Hindlimb muscle (tissue), 1 donor: ENCODE data around the gene SYMPK. TPM values are rescaled to one million over a fixed set of nuclear protein-coding genes. Genes with fewer than 3 reads are reported as not detected.
"Not testable (repeated sequence)": the region's sequence is repeated elsewhere in the genome, so short reads cannot be mapped to it uniquely, and the experiment has no call there.

Source experiments
- DNase-seq: peaks from one replicate; pipeline ENCODE4 v3.0.0-alpha.2; 2013
- polyA plus RNA-seq: library from polyadenylated mRNA; unstranded; fragments of 120-200 nt; gene quantifications from one replicate; pipeline ENCODE4 v1.2.1, GENCODE V29; 2013; ENCODE audit not compliant: insufficient read length

Gene SYMPK
- polyA plus RNA-seq, 1 donor: 40.3 TPM

DNA sequence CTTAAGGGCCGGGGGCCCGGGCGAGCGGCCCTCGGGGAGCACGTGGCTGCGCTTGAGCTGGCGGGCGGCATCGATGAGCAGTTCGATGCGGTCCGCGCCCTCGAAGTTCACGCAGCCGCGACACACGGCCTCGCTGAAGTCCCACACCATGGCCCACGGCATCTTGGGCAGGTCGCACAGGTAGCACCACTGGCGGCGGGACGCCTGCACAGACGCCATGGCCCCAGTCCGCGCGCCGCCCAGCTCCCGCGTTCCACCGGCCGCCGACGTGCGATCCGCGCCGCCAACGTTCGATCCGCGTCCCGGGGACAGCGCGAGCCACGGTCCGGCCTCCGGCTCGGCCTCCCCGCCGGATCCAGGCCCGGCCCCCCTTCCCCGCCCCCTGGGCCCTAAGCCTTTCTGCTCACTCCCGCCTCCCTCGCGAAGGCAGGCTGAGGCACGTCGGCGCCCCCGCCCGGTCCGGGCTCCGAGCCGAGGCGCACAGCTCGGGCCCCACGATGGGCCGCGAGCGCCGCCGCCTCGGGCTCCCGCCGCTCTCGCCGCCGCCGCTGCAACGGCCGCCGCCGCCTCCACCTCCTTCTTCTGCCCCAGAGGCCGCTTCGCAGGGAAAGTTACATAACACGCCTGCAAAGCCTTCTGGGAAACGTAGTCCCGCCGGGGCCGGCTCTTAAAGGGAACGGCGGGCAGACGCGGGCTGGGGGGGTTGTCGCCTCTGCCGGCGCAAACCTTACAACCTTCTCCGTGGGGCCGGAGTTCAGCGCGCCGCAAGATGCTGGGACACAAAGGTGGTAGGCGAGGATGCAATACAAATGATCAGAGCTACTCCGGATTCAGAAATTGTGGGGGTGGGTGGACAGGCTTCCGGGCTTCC lies 22.8 kb upstream of the SYMPK start, which contains the start of gene IRF2BP1:
Gene IRF2BP1, minus strand, starts transcription at position 586 of the 871 bp plus-strand sequence. Its CDS starts 367 bp downstream, at position 219.
- DNase-seq: peak; percentile 93

DNA sequence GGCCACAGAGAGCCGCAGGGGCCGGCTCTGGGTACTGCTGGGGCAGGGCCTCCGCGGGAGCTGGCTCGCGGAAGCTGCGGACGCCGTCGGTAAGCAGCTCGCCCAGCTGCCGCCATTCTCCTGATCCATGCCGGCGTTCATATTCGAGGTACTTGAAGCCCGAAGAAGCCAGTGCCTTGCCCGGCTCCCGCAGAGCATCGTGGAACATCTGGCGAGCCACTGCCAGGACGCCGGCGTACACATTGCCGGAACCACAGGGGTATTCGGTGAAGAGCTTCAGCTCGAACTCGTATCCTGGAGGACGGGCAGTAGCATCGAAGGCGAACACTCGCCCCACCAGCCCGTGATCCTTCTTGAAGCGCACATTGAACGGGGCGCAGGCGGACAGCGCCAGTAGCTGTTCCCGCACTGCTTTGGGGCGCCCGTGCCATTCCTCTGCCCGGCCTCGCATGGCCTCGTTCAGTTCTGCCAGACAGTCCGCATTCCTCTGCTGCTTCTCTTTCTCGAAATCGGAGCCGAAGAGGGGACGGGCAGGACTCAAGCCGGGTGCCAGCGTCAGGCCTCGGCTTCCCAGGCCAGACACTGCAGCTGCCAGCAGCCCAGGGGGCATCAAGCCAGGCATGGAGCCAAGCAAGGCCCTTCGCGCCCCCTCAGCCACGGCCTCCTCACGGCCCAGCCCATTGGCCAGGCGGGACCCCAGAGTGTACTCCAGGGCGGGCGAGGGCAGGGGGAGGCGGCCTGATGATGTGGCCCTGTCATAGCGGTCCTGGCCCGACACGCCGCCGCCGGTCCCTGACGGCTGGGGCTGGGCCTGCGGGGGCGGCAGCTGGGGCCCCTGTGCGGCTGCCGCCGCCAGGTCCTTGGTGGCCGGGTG lies 22.0 kb upstream of the SYMPK start:
- no peak for DNase-seq

DNA sequence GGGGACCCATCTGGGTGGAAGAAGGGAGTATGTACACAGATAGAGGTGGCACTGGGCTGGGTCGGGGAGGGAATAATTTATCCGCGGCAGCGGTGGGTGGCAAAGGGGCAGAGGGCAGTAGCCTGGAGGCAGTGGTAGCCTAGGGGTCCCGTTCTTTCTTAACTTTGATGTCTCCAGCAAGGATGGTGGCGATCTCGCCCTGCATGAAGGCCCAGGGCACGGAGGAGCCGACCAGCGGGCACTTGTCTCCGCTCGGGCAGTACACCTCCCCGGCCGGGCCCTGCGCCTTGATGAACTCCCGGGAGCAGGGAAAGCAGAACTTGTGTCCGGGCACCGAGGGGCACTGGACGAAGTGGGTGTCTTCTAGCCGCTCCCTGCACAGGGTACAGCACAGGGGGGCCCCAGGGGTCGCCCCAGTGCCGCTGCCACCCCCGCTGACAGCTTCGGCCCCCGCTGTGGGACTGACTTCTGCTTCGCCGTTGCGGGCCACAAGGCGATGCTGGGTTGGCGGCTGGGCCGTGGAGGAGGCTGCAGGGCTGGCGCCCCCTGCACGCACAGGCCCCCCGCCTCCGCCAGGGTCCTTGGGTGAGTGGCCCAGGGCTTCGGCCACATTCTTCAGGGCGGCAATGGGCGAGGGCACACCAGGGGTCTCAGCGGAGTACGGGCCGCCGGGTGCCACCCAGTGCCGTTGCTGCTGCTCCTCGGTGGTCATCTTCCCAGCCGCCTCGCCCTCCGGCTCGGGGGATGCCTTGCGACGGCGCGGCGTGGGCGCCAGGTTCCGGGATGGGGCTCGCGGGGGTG lies 21.1 kb upstream of the SYMPK start:
- no peak for DNase-seq

DNA sequence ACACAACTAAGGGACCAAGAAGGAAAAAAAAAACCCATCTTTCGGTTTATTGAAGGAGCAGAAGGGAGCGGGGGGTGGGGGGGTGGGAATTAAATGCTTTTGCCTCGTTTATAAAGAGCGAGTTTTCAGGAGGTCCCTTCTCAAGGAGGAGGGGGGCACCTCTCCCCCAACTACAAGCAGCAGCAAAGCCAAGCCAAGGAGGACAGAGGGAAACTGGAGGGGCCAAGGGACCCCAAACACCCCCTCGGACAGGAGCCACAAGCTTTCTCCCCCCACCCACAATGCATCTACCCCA lies 20.6 kb upstream of the SYMPK start:
- DNase-seq: no peak

DNA sequence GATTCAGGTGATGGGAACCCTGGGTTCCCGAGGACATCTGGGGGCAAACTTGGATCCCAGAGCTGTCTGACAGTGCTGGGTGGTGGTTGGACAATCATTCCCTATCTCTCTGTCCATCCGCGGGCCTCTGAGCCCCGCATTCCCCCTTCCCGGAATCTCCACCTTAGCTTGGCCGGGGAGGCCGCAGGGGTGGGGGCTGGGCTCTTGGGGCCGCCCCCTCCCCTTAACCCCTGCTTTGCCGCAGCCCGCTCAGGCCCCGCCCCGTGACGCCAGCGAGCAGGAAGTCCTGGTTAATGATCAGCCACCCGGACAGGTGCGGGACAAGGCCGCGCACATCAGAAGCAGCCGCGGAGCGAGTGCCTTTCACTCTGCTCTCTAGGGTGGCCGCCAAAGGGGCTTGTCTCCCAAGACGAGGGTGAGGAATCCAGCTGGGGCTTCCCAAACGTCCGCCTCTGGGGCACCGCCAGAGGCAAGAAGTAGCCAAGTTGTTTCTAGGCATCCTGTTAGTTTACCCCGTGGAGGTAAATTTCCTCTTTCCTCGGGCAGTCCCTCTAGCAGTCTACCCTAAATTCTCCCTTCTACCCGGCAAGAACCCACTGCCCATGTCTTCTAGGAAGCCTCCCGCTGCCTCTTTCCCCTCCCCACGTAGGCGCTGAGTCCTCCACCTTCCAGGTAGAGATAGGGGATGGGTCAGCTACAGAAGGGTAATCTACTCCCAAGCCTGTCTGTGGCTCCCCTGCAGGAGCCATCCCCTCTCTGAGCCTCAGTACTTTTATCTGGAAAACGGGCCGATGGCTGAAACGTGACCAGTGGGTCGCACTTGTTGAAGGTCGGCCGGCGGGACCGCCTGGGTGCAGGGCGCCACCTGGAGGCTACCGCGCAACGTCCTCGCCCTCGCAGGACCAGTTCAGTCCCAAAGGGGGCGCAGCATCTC lies 20.0 kb upstream of the SYMPK start:
- DNase-seq: peak; percentile 86

DNA sequence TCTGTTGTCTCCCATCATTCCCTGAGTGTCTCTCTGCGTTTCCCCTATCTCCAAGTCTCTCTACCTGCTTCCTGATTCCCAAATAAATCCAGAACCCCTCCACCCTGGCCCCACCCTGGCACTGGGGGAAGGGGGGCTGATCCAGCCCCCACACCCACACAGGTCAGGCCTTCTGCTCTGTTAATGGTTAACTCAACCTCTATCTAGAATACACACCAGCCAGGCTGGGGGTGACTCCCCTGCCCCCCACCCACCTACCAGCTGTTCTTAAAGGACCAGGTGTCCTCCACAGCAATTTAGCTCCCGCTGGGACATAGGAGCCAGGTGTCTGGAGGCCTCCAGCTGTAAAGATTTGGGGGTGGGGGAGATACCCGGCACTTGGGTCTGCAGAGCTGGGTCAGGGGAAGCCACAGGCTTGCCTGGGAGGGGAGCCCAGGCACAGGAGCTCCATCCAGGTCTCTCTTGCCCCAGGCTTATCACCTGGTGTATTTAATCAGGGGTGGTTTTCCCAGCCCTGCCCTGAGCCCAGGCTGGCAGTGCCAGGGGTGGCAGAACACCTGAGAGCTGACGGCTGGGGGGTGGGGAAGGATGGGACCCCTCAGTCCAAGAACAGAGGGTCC lies 19.1 kb upstream of the SYMPK start:
- DNase-seq: no peak

DNA sequence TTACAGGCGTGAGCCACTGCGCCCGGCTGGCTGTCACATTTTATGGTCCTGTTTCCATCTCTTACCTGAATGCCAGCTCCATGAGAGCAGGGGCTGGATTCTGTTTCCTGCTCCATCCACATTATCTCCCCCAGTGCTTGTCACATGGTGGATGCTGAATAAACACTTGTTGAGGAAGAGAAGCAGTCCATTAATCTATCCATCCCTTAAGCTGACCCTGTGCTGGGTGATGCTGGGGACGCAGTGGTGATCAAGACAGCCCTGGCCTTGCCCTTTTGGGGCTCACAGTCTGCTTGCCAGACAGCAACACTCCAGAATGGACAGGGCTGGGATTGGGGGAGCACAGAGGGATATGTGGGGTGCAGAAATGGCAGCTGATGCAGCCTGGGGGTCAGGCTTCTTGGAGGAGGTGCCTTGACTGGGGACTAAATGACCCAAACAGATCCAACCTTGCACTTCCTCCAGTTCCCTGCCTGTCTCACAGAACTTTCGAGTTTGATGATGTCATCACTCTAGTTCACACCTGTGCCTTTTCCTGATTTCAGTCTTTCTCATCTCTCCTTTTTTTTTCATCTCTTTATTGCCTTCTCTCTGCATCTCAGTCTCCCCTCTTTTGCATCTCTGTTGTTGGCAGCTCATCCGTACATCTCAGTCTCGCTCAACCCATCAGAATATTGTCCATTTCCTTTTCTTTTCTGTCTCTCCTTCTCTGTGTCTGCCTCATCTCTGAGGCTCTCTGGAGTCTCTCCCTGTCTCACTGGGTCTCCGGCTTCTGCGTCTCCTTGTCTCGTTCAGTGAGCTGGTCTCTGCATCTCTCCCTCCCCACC lies 18.3 kb upstream of the SYMPK start:
- no peak for DNase-seq

DNA sequence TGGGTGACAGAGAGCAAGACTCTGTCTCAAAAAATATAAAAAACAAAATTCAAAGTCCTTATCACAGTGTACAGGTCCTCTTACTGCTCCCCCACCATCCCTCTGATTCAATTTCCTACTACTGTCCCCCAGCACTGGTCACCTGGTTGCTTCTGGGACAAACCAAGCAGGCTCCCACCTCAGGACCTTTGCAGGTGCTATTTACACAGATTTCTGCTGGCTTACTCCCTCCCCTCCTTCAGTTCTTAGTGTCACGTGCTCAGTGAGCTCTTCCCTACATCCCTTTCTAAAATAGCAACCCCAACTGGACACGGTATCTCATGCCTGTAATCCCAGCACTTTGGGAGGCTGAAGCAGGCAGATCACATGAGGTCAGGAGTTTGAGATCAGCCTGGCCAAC lies 17.0 kb upstream of the SYMPK start:
- no peak for DNase-seq

DNA sequence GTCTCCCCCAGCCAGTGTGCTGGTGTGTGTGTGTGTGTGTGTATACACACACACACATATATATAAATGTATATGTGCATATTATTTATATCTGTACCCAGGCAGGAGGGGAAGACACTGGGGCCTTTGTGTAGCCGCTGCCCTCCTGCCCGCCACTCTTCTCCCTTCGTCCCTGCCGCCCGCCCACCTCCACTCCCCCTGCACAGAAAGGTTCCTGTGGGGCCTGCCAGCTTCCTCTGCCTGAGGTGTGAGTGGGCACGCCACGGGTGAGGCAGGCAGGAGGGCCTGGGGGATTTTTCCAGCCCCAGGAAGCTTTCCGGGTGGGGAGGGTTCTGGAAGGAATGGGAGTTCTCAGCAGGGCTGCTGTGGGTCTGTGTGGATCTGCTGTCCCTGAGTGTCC lies 16.1 kb upstream of the SYMPK start:
- no peak for DNase-seq

DNA sequence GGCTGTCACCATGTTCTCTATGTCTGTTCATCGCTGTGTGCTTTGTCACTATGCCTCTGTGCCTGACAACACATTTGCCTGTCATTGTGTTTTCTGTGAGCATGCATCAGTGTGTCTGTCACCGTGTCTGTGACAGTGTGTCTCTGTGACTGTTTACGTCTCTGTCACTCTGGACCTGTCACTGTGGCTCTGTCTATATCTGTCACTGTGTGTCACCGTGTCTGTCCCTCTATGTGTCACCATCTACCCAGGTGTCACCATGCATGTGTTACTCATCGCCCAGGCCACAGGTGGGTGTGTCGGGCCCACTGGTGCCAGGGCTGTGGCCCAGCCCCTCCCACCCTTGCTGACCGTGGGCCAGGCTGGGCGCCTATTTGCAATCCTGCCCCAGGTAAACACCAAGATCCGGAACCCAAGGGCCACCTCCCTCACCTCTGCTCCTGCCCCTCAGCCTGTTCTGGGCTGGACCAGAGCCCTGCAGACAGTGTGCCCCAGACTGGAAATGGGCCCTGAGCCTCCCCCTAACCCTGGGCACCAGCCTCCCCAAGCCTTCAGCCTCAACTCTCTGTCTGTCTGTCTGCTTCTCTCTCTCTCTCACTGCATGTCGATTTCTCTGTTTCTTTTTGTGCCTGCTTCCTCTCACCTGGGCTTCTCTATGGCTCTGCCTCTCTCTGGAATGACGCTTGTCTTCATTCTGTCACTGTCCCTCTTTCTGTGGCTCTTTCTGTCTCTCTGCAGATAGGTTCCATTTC lies 15.3 kb upstream of the SYMPK start:
- no peak for DNase-seq

DNA sequence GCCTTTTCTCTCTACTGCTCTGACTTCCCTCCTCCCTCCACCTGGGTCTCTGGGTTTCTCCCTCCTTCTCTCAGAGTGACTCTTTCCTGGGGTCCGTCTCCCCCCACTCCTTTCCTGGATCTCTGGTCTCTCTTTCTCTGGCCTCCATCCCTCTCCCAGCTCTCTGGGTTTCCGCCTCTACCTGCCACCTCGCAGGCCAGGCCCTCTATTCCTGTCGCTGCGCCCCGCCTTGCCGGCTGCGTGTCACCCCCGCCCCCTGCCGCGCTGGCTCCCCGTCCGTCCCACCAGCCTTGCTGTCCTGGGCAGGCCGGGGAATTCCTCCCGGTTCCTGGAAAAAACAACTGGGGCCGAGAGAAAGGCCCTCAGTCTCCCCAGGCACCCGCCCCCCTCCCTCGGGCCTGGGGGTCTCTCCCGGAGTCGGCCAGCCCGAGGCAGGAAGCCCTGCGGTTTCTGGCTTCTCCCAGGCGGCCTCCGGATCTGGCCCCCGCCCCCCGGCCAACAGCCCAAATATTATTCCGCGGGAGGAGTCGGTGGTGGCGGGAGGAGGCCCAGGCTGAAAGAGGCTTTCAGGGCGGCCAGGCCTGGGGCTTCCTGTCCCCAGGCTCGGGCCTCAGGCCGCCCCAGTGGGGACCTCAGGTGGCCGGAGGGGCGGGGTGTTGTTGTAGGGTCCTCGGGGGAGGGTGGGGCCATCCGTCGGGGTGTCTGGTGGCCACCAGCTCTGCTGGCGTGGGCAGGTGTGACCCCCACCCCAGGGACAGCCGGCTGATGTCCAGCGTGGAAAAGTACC lies 13.7 kb upstream of the SYMPK start:
- DNase-seq: peak; percentile 62

DNA sequence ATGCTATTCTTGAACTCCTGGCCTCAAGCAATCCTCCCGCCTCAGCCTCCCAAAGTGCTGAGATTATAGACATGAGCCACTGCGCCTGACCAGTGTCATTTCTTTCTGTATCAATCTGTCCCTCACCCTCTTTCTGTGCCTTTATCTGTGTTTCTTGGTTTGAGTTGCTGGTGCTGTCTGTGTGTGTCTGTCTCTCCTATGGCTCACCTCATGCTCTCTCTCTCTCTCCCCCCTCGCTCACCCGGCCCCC lies 13.1 kb upstream of the SYMPK start:
- DNase-seq: no peak

DNA sequence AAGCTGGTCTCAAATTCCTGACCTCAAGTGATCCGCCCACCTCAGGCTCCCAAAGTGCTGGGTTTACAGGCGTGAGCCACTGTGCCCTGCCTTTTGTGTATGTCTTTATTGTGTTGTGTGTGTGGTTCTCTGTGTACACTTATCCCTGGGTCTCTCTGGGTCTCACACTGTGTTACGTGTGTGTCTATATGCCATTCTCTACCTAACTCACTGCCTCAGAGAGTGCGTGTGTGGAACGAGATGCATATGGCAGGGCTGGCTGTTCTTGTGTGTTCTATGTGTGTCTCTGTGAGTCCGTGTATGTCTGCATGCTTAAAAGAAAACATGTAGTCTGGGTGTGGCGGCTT lies 11.6 kb upstream of the SYMPK start:
- DNase-seq: no peak

DNA sequence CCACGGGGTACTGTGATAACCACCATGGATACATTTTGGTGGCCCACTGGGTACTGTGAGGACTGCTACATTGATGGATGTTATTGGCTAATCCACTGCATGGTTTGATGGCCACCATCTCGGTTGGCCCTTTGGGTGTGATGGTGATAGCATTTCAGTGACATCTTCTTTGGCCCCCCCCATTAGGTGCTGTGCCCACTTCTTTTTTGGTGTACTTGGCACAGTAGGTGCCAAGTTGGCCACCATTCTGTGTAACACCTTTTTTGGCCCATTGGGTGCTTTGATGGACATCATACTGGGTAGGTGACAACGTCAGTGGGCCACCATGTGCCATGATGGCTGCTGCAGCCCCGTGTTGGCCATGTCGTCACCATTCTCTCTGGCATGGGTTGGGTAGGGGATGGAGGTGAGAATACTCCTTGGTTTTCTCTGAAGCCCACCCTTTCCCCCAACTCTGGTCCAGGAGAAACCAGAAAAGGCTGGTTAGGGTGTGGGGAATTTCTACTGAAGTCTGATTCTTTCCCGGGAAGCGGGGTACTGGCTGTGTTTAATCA lies 10.3 kb upstream of the SYMPK start:
- DNase-seq: no peak

DNA sequence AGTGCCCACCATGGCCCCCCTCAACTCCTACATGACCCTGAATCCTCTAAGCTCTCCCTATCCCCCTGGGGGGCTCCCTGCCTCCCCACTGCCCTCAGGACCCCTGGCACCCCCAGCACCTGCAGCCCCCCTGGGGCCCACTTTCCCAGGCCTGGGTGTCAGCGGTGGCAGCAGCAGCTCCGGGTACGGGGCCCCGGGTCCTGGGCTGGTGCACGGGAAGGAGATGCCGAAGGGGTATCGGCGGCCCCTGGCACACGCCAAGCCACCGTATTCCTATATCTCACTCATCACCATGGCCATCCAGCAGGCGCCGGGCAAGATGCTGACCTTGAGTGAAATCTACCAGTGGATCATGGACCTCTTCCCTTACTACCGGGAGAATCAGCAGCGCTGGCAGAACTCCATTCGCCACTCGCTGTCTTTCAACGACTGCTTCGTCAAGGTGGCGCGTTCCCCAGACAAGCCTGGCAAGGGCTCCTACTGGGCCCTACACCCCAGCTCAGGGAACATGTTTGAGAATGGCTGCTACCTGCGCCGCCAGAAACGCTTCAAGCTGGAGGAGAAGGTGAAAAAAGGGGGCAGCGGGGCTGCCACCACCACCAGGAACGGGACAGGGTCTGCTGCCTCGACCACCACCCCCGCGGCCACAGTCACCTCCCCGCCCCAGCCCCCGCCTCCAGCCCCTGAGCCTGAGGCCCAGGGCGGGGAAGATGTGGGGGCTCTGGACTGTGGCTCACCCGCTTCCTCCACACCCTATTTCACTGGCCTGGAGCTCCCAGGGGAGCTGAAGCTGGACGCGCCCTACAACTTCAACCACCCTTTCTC lies 9.4 kb upstream of the SYMPK start:
- no peak for DNase-seq

DNA sequence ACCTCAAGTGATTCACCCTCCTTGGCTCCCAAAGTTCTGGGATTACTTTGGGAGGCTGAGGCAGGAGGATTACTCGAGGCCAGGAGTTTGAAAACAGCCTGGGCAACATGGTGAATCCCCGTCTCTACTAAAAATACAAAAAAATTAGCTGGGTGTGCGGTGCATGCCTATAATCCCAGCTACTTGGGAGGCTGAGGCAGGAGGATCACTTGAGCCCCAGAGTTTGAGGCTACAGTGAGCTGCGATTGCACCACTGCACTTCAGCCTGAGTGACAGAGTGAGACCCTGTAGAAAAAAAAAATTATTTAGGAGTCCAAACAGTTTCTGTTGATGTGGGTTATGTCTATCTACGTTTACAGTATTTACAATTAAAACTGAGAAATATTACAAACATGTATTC lies 7.9 kb upstream of the SYMPK start:
- DNase-seq: no peak

DNA sequence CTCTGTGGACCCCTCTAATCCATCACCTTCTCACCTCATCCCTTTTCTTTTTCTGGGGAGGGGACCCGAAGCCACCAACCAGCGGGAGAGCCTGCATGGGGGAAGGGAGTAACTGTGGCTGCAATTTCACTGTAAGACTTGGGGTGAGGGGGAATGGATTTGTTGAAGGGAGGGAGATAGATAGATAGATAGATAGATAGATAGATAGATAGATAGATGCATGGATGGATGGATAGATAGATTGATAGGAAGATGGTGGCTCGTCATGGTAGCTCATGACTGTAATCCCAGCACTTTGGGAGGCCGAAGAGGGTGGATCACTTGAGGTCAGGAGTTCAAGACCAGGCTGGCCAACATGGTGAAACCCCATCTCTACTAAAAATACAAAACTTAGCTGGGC lies 4.3 kb upstream of the SYMPK start:
- DNase-seq: not testable (repeated sequence)
